Lower lobe of right lung (tissue), 2 donors: ENCODE data around the gene LRP1B. TPM values are rescaled to one million over a fixed set of nuclear protein-coding genes. Genes with fewer than 3 reads are reported as not detected.

ENCODE experiments used
- ATAC-seq, 2 donors: fragments of 200-7000 bp; cut with Tn5 transposase; one replicate each; pipeline ENCODE4 v1.9.1; 2020 to 2022; ENCODE audit warnings: mild to moderate bottlenecking in 2 of 2, moderate library complexity in 2 of 2
- DNase-seq: peaks from one replicate; pipeline ENCODE4 v3.0.0-alpha.2; 2020
- H3K27ac ChIP-seq: fragments of 200-600 bp; one replicate; pipeline ENCODE4 v1.8.0; 2022
- H3K27me3 ChIP-seq: fragments of 200-600 bp; one replicate; pipeline ENCODE4 v1.8.0; 2022; ENCODE audit warnings: low read depth
- H3K36me3 ChIP-seq: fragments of 200-600 bp; one replicate; pipeline ENCODE4 v1.8.0; 2022; ENCODE audit warnings: mild to moderate bottlenecking
- H3K4me1 ChIP-seq: fragments of 200-600 bp; one replicate; pipeline ENCODE4 v1.8.0; 2022
- H3K4me3 ChIP-seq: fragments of 200-600 bp; one replicate; pipeline ENCODE4 v1.8.0; 2022; ENCODE audit warnings: mild to moderate bottlenecking
- H3K9me3 ChIP-seq: fragments of 200-600 bp; one replicate; pipeline ENCODE4 v1.8.0; 2022
- CTCF ChIP-seq: fragments of 200-600 bp; IDR thresholded peaks from one replicate; pipeline ENCODE4 v1.8.0; 2022; ENCODE audit warnings: antibody characterized with exemption, mild to moderate bottlenecking
- intact Hi-C: fragments of 100-400 bp; cut with DNase I; formaldehyde crosslinking; loops from one replicate; pipeline ENCODE4 v1.11.0; 2022
- total RNA-seq: library from RNA; stranded (reverse); fragmentation: NEBNext Ultra II Directional; extraction: Animal tissue kit (Norgen Biotek cat#: 25700); gene quantifications from one replicate; pipeline ENCODE4 v1.2.1, GENCODE V29; 2021
- donor health status: DM: no; HTN: yes; CAD: no; lungs with severe emphysema.

LRP1B gene
- total RNA-seq, 1 donor from 2014 or later = 0.09 TPM

- Histone ChIP-seq H3K36me3 (no peaks in the 10 kb centered on the region), H3K9me3 (no peaks in the 10 kb centered on the region), H3K4me3 (no peak overlapping the region), H3K4me1 (no peaks in the 10 kb centered on the region), H3K27me3 (no peaks in the 10 kb centered on the region), H3K27ac (no peak overlapping the region)
- DNase-seq (no peak), ATAC-seq (no peak)
- intact Hi-C loops = no loop called here
- no peak for TF ChIP-seq CTCF
Measured at GRCh38 chr2:141737492-141738255, 393.1 kb downstream of the LRP1B start.

- ATAC-seq = no peak
- H3K4me1 ChIP-seq = no peaks in the 10 kb centered on the region
- H3K9me3 ChIP-seq = no peaks in the 10 kb centered on the region
- no peaks in the 10 kb centered on the region for H3K27me3 ChIP-seq
- H3K4me3 ChIP-seq = no peak overlapping the region
- H3K36me3 ChIP-seq = no peaks in the 10 kb centered on the region
- DNase-seq = no peak
- no peak for TF ChIP-seq CTCF
- intact Hi-C loops = no loop called here
- no peak overlapping the region for H3K27ac ChIP-seq
Measured at GRCh38 chr2:141736466-141736865, 394.4 kb downstream of the LRP1B start.

GRCh38 chr2:141728886-141729285 is 401.9 kb downstream of the LRP1B start:
- Histone ChIP-seq H3K9me3 (no peaks in the 10 kb centered on the region), H3K27me3 (no peaks in the 10 kb centered on the region), H3K4me1 (no peaks in the 10 kb centered on the region), H3K4me3 (no peak overlapping the region), H3K36me3 (no peaks in the 10 kb centered on the region), H3K27ac (no peak overlapping the region)
- ATAC-seq = no peak
- intact Hi-C loops = no loop called here
- TF ChIP-seq CTCF = no peak
- DNase-seq = no peak

GRCh38 chr2:141728142-141728541 is 402.7 kb downstream of the LRP1B start:
- no peaks in the 10 kb centered on the region for H3K9me3 ChIP-seq
- H3K4me1 ChIP-seq = no peaks in the 10 kb centered on the region
- H3K27ac ChIP-seq = no peak overlapping the region
- H3K36me3 ChIP-seq = no peaks in the 10 kb centered on the region
- no peaks in the 10 kb centered on the region for H3K27me3 ChIP-seq
- no peak for TF ChIP-seq CTCF
- H3K4me3 ChIP-seq = no peak overlapping the region
- intact Hi-C loops = no loop called here
- DNase-seq (no peak), ATAC-seq (no peak)

GRCh38 chr2:141724426-141724825 is 406.4 kb downstream of the LRP1B start:
- no peak overlapping the region for H3K27ac ChIP-seq
- no peaks in the 10 kb centered on the region for H3K4me1 ChIP-seq
- intact Hi-C loops = no loop called here
- TF ChIP-seq CTCF = no peak
- ATAC-seq = no peak
- H3K27me3 ChIP-seq = no peaks in the 10 kb centered on the region
- DNase-seq = no peak
- H3K36me3 ChIP-seq = no peaks in the 10 kb centered on the region
- no peak overlapping the region for H3K4me3 ChIP-seq
- no peaks in the 10 kb centered on the region for H3K9me3 ChIP-seq
